ENCODE results near the gene PSTPIP1.
A peak's percentile ranks its signal among the peaks of the same experiment; 100 is the strongest.

The PSTPIP1 gene

GRCh38 chr15:76978522-76979330 lies 16.2 kb upstream of the PSTPIP1 start:
- DNase-seq (ENCODE audit: low spot score) = no peak

- no peak for DNase-seq (ENCODE audit: low spot score)
Observed at GRCh38 chr15:76979331-76979925, 15.5 kb upstream of the PSTPIP1 start.

GRCh38 chr15:76979996-76980520 lies 14.9 kb upstream of the PSTPIP1 start:
- no peak for DNase-seq (ENCODE audit: low spot score)

GRCh38 chr15:76982356-76982755 lies 12.6 kb upstream of the PSTPIP1 start:
- DNase-seq (ENCODE audit: low spot score) = no peak

GRCh38 chr15:76982756-76983155 lies 12.2 kb upstream of the PSTPIP1 start:
- no peak for DNase-seq (ENCODE audit: low spot score)

- DNase-seq (ENCODE audit: low spot score) = no peak
Observed at GRCh38 chr15:76983590-76984375, 11.1 kb upstream of the PSTPIP1 start.

GRCh38 chr15:76986743-76987142 lies 8.2 kb upstream of the PSTPIP1 start:
- DNase-seq (ENCODE audit: low spot score) = no peak

- no peak for DNase-seq (ENCODE audit: low spot score)
Observed at GRCh38 chr15:76987276-76987675, 7.7 kb upstream of the PSTPIP1 start.

- peak; percentile 41 for DNase-seq (ENCODE audit: low spot score)
Observed at GRCh38 chr15:76987896-76988860, 6.7 kb upstream of the PSTPIP1 start.

- no peak for DNase-seq (ENCODE audit: low spot score)
Observed at GRCh38 chr15:76988867-76989780, 5.8 kb upstream of the PSTPIP1 start.

GRCh38 chr15:76991048-76991447 lies 3.9 kb upstream of the PSTPIP1 start:
- no peak for DNase-seq (ENCODE audit: low spot score)

GRCh38 chr15:76991741-76992645 lies 2.9 kb upstream of the PSTPIP1 start:
- no peak for DNase-seq (ENCODE audit: low spot score)

GRCh38 chr15:76993114-76993725 lies 1.7 kb upstream of the PSTPIP1 start:
- DNase-seq (ENCODE audit: low spot score) = no peak

- no peak for DNase-seq (ENCODE audit: low spot score)
Observed at GRCh38 chr15:76994001-76994400, 925 bp upstream of the PSTPIP1 start.

GRCh38 chr15:76994496-76994895 lies 430 bp upstream of the PSTPIP1 start:
- no peak for DNase-seq (ENCODE audit: low spot score)

- DNase-seq (ENCODE audit: low spot score) = no peak
Observed at GRCh38 chr15:76996076-76996525, 1.2 kb downstream of the PSTPIP1 start.

GRCh38 chr15:76996526-76997401 lies 1.8 kb downstream of the PSTPIP1 start:
- no peak for DNase-seq (ENCODE audit: low spot score)

Measured in germinal center (tissue), 1 donor.